Motor neuron (in vitro differentiated cells): ENCODE results near the gene CCT2. TPM values are rescaled to one million over a fixed set of nuclear protein-coding genes. Genes with fewer than 3 reads are reported as not detected.
"Not testable (repeated sequence)": the region's sequence is repeated elsewhere in the genome, so short reads cannot be mapped to it uniquely, and the experiment has no call there.

Experiments used
- ATAC-seq, 8 experiments: fragments of 200-7000 bp; cut with Tn5 transposase; replicated peaks in 6 of 8; 2 replicates each; pipeline ENCODE4 v1.8.0; 2021; ENCODE audit warnings: mild to moderate bottlenecking in 8 of 8, moderate library complexity in 8 of 8
- H3K27ac ChIP-seq, 2 donors: fragments of 250-450 bp; sonication (Bioruptor Pico); 2 replicates each; pipeline ENCODE4 v1.9.0; 2021; ENCODE audit warnings: antibody characterized with exemption in 2 of 2, mild to moderate bottlenecking in 2 of 2, moderate library complexity in 1 of 2
- H3K4me1 ChIP-seq, 2 donors: fragments of 250-450 bp; sonication (Bioruptor Pico); replicated peaks in 1 of 2; 2 replicates each; pipeline ENCODE4 v1.6.1; 2021; ENCODE audit warnings: antibody characterized with exemption in 2 of 2, mild to moderate bottlenecking in 2 of 2, moderate library complexity in 1 of 2
- H3K4me3 ChIP-seq, 5 donors: fragments of 250-450 bp; sonication (Bioruptor Pico); 2 replicates each; pipeline ENCODE4 v1.9.0; 2021; ENCODE audit warnings: antibody characterized with exemption in 5 of 5, mild to moderate bottlenecking in 5 of 5, moderate library complexity in 4 of 5
- WGBS, 10 experiments: fragments of 450-650 bp; shearing (Covaris generic); methylation state at CpG; one replicate each; pipeline ENCODE4 v1.0.0; 2022; 5-methylcytosine and 5-hydroxymethylcytosine counted together
- in situ Hi-C, 9 experiments: fragments of 400-800 bp; cut with MboI; loops; one replicate each; pipeline ENCODE4 v1.15.0; 2021; ENCODE audit warnings: low sequenced_read_pairs in 9 of 9, low pct_unique_long_range_greater_than_20kb in 2 of 9; ENCODE audit not compliant: unreplicated experiment in 9 of 9
- total RNA-seq, 8 experiments: library from RNA; unstranded; fragments of 300-600 nt; gene quantifications; 2 replicates each; pipeline versions ENCODE4 v1.2.3 to v1.2.4, GENCODE V29; 2022

The CCT2 gene
- total RNA-seq, 8 experiments from 2014 or later: 179 to 338 (median 260) TPM

GRCh38 chr12:69601962-69602685 is 16.9 kb downstream of the CCT2 start:
- in situ Hi-C loops: no loop called here
- Histone ChIP-seq H3K27ac (no peak overlapping the region), H3K4me1 (no peaks in the 10 kb centered on the region), H3K4me3 (no peak overlapping the region)
- WGBS, 10 experiments: 77 to 100% (median 95%) methylated on average over 2 to 5 of the region's 6 CpGs
- no peak for ATAC-seq

GRCh38 chr12:69602954-69603353 is 17.7 kb downstream of the CCT2 start:
- H3K4me1 ChIP-seq: no peaks in the 10 kb centered on the region
- no peak overlapping the region for H3K27ac ChIP-seq
- in situ Hi-C loops: no loop called here
- peak in 1 of 8 experiments; percentile 22 for ATAC-seq
- H3K4me3 ChIP-seq: no peak overlapping the region

- H3K4me3 ChIP-seq, H3K4me1 ChIP-seq, H3K27ac ChIP-seq, in situ Hi-C loops, ATAC-seq: not testable (repeated sequence)
- 85 to 100% (median 98%) methylated on average over 3 to 5 of the region's 6 CpGs; no CpG with 5 or more reads in 1 of the 10 experiments for WGBS, 10 experiments
Measured at GRCh38 chr12:69603556-69603955, 18.3 kb downstream of the CCT2 start.

DNA sequence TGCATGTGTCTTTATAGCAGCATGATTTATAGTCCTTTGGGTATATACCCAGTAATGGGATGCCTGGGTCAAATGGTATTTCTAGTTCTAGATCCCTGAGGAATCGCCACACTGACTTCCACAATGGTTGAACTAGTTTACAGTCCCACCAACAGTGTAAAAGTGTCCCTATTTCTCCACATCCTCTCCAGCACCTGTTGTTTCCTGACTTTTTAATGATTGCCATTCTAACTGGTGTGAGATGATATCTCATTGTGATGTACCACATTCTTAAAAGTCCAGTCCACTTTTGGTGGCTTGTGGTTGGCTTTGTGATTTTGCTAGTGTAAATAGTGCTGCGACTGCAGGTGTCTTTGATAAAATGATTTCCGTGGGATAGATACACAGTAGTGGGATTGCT is 19.0 kb downstream of the CCT2 start:
- ATAC-seq, H3K27ac ChIP-seq, H3K4me1 ChIP-seq, in situ Hi-C loops, H3K4me3 ChIP-seq: not testable (repeated sequence)
- 17 to 93% (median 70%) methylated on average over 1 to 2 of the region's 3 CpGs; no CpG with 5 or more reads in 6 of the 10 experiments for WGBS, 10 experiments

DNA sequence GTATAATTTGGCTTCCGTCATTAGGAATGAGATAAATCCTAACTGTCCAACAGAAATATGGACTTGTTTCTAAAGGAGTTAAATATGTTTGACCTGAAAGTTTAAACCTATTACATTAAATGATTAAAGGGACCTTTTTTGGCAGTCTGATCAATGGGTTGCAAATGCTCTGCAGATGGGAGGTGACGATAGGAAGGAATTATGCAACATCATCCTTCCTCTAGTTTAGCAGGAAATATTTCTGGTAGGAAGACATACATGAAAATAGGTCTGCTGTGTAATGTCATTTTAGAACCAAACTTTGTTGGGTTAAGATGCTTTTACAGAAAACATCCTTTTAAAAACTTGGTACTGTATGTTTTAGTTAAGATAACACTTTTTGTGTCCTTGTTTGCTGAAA is 22.9 kb downstream of the CCT2 start:
- H3K4me1 ChIP-seq: no peaks in the 10 kb centered on the region
- WGBS, 10 experiments: 29 to 92% (median 75%) methylated on average over 2 of the region's 2 CpGs; no CpG with 5 or more reads in 1 of the 10 experiments
- H3K27ac ChIP-seq: no peak overlapping the region
- in situ Hi-C loops: no loop called here
- peak in 1 of 8 experiments; percentile 36 for ATAC-seq
- H3K4me3 ChIP-seq: no peak overlapping the region

GRCh38 chr12:69610126-69610525 is 24.9 kb downstream of the CCT2 start:
- in situ Hi-C loops: no loop called here
- Histone ChIP-seq H3K4me3 (no peak overlapping the region), H3K4me1 (no peaks in the 10 kb centered on the region), H3K27ac (no peak overlapping the region)
- WGBS, 10 experiments: 80 to 100% (median 92%) methylated on average over 2 to 8 of the region's 15 CpGs; no CpG with 5 or more reads in 4 of the 10 experiments
- no peak for ATAC-seq

DNA sequence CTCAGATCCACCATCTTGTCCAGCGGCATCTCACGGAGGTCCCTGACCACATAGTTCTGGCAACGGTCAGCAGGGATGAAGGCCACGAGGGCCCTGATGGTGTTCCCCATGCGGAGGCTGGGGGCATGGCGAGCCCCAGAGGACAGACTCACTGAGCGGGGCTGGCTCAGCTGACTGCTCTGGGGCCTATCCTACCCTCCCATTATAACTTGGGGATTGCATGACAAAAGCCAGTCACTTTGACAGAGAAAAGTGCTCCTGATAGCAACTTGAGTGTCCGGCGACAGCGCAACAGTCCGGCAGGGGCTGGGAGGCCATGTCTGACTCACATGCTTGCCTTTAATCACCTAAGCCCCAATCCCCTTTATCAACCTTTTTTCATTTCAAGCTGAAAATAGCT is 25.5 kb downstream of the CCT2 start, which contains the start of gene LRRC10:
Gene LRRC10, minus strand, starts transcription at position 179 of the 400 bp plus-strand sequence. Its CDS starts 69 bp downstream, at position 110.
- H3K4me1 ChIP-seq: no peaks in the 10 kb centered on the region
- no peak for ATAC-seq
- H3K27ac ChIP-seq: no peak within 1 kb of the TSS
- in situ Hi-C loops: no loop called here
- WGBS, 10 experiments: 74 to 100% (median 91%) methylated on average over 1 to 7 of the region's 11 CpGs; no CpG with 5 or more reads in 4 of the 10 experiments
- H3K4me3 ChIP-seq: no peak within 1 kb of the TSS

DNA sequence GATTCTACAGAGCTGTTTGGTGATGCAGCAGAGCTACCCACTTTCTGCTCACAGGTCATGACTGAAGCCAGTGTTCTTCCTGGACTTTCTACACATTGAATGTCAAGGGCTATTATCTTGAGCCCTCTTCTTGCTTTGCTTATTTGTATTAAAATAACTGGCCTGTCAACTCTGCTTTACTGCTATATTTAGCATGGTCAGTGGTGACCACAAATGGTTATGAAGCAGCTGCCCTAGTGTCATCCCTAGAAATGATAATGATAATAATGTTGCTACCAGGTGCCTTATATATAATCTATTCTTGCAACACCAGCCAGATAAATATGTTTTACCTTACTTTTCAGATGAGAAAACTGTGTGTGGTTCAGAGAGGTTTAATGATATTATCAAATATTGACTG is 28.1 kb downstream of the CCT2 start:
- H3K4me3 ChIP-seq: no peak overlapping the region
- H3K27ac ChIP-seq: no peak overlapping the region
- no peak for ATAC-seq

GRCh38 chr12:69616025-69616424 is 30.8 kb downstream of the CCT2 start:
- H3K4me1 ChIP-seq: no peaks in the 10 kb centered on the region
- in situ Hi-C loops: no loop called here
- H3K4me3 ChIP-seq: no peak overlapping the region
- no peak overlapping the region for H3K27ac ChIP-seq
- 10 to 100% (median 82%) methylated on average over 1 to 10 of the region's 14 CpGs; no CpG with 5 or more reads in 2 of the 10 experiments for WGBS, 10 experiments
- ATAC-seq: no peak

More for the DNA sequence above, 28.1 kb downstream of the CCT2 start:
- no peaks in the 10 kb centered on the region for H3K4me1 ChIP-seq
- in situ Hi-C loops: no loop called here

DNA sequence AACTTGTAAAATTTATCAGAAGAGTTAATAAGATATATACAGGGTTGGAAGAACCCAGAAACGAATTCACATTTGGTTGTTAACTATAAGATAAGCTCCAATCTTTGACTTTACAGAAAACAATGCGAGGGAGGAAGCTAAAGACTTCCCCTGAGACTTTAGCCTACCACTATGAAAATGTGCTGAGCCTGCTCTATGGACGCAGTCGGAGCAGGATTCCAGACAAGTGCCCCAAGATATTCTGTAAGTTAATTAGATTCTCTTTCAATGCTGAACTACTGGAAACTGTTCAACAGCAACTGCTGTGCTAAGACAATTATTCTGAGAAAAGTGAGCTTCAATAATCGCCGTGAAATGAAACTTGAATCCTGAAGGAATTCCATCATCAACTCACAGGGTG is 33.8 kb downstream of the CCT2 start:
- 0 to 96% (median 60%) methylated on average over 1 to 6 of the region's 6 CpGs; no CpG with 5 or more reads in 1 of the 10 experiments for WGBS, 10 experiments
- in situ Hi-C loops: no loop called here

GRCh38 chr12:69620077-69620476 is 34.8 kb downstream of the CCT2 start:
- in situ Hi-C loops: no loop called here
- ATAC-seq: no peak
- Histone ChIP-seq H3K4me1 (no peaks in the 10 kb centered on the region), H3K27ac (no peak overlapping the region), H3K4me3 (no peak overlapping the region)
- 25 to 89% (median 61%) methylated on average over 1 to 4 of the region's 4 CpGs; no CpG with 5 or more reads in 2 of the 10 experiments for WGBS, 10 experiments

More for the DNA sequence above, 33.8 kb downstream of the CCT2 start:
- H3K27ac ChIP-seq: no peak overlapping the region
- no peaks in the 10 kb centered on the region for H3K4me1 ChIP-seq
- no peak for ATAC-seq
- no peak overlapping the region for H3K4me3 ChIP-seq

DNA sequence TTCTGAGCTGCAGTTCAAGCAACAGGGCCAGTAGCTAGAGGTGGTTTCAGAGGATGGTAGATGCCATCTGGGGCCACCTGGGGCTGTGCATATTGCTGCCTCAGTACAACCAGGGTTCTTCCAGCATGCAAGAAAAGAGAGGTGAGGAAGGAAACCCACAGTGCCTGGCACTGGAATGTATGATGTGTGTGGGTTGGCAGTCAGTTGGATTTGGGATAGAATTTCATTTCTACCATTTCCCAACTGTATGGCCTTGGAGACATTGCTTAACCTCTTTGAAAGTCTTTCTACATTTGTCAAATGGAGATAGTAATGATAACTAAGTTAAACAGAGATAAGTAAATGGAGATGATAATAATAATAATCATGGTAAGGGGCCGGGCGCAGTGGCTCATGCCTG is 35.7 kb downstream of the CCT2 start:
- H3K4me3 ChIP-seq: no peak overlapping the region
- WGBS, 10 experiments: 36 to 100% (median 83%) methylated on average over 2 of the region's 2 CpGs; no CpG with 5 or more reads in 6 of the 10 experiments
- in situ Hi-C loops: no loop called here
- H3K4me1 ChIP-seq: no peaks in the 10 kb centered on the region
- no peak for ATAC-seq
- H3K27ac ChIP-seq: no peak overlapping the region

DNA sequence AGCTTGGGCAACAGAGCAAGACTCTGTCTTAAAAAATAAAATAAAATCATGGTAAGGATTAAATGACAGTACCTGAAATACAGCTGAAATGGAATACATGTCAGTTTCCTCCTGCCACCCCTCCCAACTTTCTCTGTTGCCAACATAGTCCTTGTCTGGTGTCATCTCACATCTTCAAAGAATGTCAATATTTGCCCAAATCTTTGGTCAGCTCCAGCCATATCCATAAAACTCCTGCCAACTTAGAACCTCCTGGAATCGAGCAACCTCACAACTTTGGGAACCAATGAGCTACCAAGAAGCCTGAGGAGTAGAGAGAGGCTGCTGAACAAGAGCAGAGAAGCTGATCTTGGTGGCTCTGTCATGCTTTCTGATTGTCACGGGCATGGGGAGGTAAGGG is 36.3 kb downstream of the CCT2 start:
- no peak for ATAC-seq
- Histone ChIP-seq H3K27ac (no peak overlapping the region), H3K4me1 (no peaks in the 10 kb centered on the region), H3K4me3 (no peak overlapping the region)
- 8 to 86% (median 67%) methylated on average over 1 to 2 of the region's 2 CpGs; no CpG with 5 or more reads in 4 of the 10 experiments for WGBS, 10 experiments
- in situ Hi-C loops: no loop called here

- no peak for ATAC-seq
- Histone ChIP-seq H3K4me3 (no peak overlapping the region), H3K4me1 (no peaks in the 10 kb centered on the region), H3K27ac (no peak overlapping the region)
- 67 to 100% (median 92%) methylated on average over 1 to 11 of the region's 13 CpGs; no CpG with 5 or more reads in 3 of the 10 experiments for WGBS, 10 experiments
- in situ Hi-C loops: no loop called here
Measured at GRCh38 chr12:69623970-69624369, 38.7 kb downstream of the CCT2 start.
